Glutamatergic neuron (in vitro differentiated cells): ENCODE data around the gene CTCF. TPM values are rescaled to one million over a fixed set of nuclear protein-coding genes. Genes with fewer than 3 reads are reported as not detected.
A peak's percentile ranks its signal among the peaks of the same experiment; 100 is the strongest.

Experiments
- DNase-seq: peaks from one replicate; pipeline ENCODE4 v3.0.0; 2022
- H3K27ac Mint-ChIP-seq: one replicate; pipeline ENCODE4 v1.8.0; 2020; ENCODE audit warnings: mild to moderate bottlenecking, mixed read lengths, inconsistent platforms; ENCODE audit not compliant: unreplicated experiment
- H3K27me3 Mint-ChIP-seq: one replicate; pipeline ENCODE4 v1.8.0; 2020; ENCODE audit warnings: mild to moderate bottlenecking, moderate library complexity, mixed read lengths, inconsistent platforms; ENCODE audit not compliant: unreplicated experiment
- H3K36me3 Mint-ChIP-seq: one replicate; pipeline ENCODE4 v1.8.0; 2020; ENCODE audit warnings: mild to moderate bottlenecking, mixed read lengths, inconsistent platforms; ENCODE audit not compliant: unreplicated experiment
- H3K4me1 Mint-ChIP-seq: one replicate; pipeline ENCODE4 v1.8.0; 2020; ENCODE audit warnings: mild to moderate bottlenecking, low read depth, mixed read lengths, inconsistent platforms; ENCODE audit not compliant: unreplicated experiment
- H3K4me3 Mint-ChIP-seq: one replicate; pipeline ENCODE4 v1.8.0; 2020; ENCODE audit warnings: mild to moderate bottlenecking, mixed read lengths, inconsistent platforms; ENCODE audit not compliant: unreplicated experiment
- H3K9me3 Mint-ChIP-seq: one replicate; pipeline ENCODE4 v1.8.0; 2020; ENCODE audit warnings: mild to moderate bottlenecking, moderate library complexity, mixed read lengths, inconsistent platforms; ENCODE audit not compliant: unreplicated experiment
- CTCF ChIP-seq: fragments of 200-600 bp; sonication (generic); IDR thresholded peaks from one replicate; pipeline ENCODE4 v1.5.0; 2021; ENCODE audit not compliant: partially characterized antibody, unreplicated experiment
- total RNA-seq: library from RNA; stranded (reverse); fragmentation: NEBNext Ultra II Directional; extraction: Animal tissue kit (Norgen Biotek cat#: 25700); gene quantifications from one replicate; pipeline ENCODE4 v1.2.1, GENCODE V29; 2021; ENCODE audit not compliant: unreplicated experiment

Gene CTCF
- total RNA-seq, 1 donor from 2014 or later: 42.8 TPM

GRCh38 chr16:67662653-67663010, 100.3 kb downstream of the CTCF start:
- H3K4me1 Mint-ChIP-seq: peaks cover 16% of the 10 kb centered on the region
- no peak overlapping the region for H3K27ac Mint-ChIP-seq
- H3K9me3 Mint-ChIP-seq: peaks cover 9% of the 10 kb centered on the region
- peaks cover 22% of the 10 kb centered on the region for H3K27me3 Mint-ChIP-seq
- TF ChIP-seq CTCF: no peak
- H3K4me3 Mint-ChIP-seq: no peak overlapping the region
- no peaks in the 10 kb centered on the region for H3K36me3 Mint-ChIP-seq
- no peak for DNase-seq

DNA sequence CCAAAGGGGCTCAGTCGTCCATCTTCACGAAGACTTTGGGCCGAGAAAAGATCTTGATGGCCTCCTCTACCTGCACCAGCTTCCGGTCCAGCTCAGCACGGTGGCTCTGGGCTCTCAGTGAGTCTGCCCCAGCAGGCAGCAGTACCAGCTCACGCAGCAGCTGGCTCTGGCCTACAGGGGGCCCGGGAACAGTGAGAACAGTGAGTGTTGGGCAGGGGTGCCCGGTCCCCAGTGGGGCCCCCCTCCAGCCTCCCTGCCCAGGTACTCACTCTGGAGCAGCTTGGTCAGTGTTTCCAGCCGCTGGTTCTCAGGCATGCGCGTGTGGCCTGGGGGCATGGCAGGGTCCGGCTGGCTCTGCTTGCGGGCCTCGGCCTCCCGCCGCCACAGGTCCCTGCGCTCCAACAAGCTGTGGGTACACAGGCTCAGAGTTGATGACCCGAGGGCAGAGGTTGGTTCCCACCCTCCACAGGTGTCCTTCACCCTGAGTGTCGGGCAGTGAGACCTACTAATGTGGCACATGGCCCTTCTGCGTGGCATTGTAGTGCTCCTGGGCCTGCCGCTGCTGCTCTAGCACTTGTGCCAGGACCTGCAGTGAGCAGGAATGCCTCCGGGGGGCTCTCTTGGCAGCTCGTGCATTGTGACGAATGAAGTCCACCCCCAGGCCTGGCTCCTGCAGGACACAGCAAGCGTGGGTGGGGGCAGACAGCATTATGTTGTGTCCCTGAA, 101.0 kb downstream of the CTCF start:
- peak; percentile 46 for TF ChIP-seq CTCF
- no peak overlapping the region for H3K4me3 Mint-ChIP-seq

GRCh38 chr16:67663877-67664222, 101.5 kb downstream of the CTCF start:
- no peak for DNase-seq
- H3K4me1 Mint-ChIP-seq: peaks cover 18% of the 10 kb centered on the region
- peak; percentile 15 for TF ChIP-seq CTCF
- H3K27ac Mint-ChIP-seq: peak overlapping the region; percentile 95
- H3K4me3 Mint-ChIP-seq: peak overlapping the region; percentile 87
- peaks cover 13% of the 10 kb centered on the region for H3K9me3 Mint-ChIP-seq
- H3K36me3 Mint-ChIP-seq: no peaks in the 10 kb centered on the region
- H3K27me3 Mint-ChIP-seq: peaks cover 24% of the 10 kb centered on the region

More for the DNA sequence above, 101.0 kb downstream of the CTCF start:
- peaks cover 16% of the 10 kb centered on the region for H3K4me1 Mint-ChIP-seq
- no peaks in the 10 kb centered on the region for H3K36me3 Mint-ChIP-seq
- peaks cover 9% of the 10 kb centered on the region for H3K9me3 Mint-ChIP-seq
- no peak overlapping the region for H3K27ac Mint-ChIP-seq
- peaks cover 22% of the 10 kb centered on the region for H3K27me3 Mint-ChIP-seq
- peak; percentile 76 for DNase-seq

DNA sequence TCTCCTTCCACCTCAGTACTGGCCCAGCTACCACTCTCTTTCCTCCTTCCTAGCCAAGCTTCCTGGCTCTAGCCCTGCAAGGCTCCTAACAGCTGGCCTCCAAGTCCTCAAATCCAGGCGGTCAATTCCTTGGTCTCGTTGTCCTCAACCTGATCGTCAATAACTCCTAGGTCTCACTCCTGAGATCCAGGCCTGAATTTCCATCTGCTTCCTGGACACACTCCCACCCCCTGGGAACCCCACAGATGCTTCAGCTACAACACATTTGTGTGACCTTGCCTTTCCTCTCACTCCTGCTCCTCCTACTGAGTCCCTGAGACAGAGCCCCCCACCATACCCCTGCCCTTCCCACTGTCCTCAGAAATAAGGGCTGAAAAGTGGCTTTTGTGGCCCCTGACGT, 101.9 kb downstream of the CTCF start:
- Mint-ChIP-seq H3K27ac (peak overlapping the region; percentile 95), H3K27me3 (peaks cover 22% of the 10 kb centered on the region), H3K4me3 (peak overlapping the region; percentile 87), H3K4me1 (peaks cover 21% of the 10 kb centered on the region), H3K36me3 (no peaks in the 10 kb centered on the region), H3K9me3 (peaks cover 12% of the 10 kb centered on the region)
- TF ChIP-seq CTCF: no peak
- DNase-seq: peak; percentile 53

- Mint-ChIP-seq H3K9me3 (peaks cover 12% of the 10 kb centered on the region), H3K4me3 (peak overlapping the region; percentile 87)
Measured at GRCh38 chr16:67664871-67665270, 102.5 kb downstream of the CTCF start.

More at GRCh38 chr16:67664871-67665270, 102.5 kb downstream of the CTCF start:
- H3K27ac Mint-ChIP-seq: peak overlapping the region; percentile 95
- peaks cover 26% of the 10 kb centered on the region for H3K4me1 Mint-ChIP-seq
- no peak for DNase-seq
- peaks cover 25% of the 10 kb centered on the region for H3K27me3 Mint-ChIP-seq
- no peak for TF ChIP-seq CTCF
- H3K36me3 Mint-ChIP-seq: no peaks in the 10 kb centered on the region
